BJ (cell line): Measurements from ENCODE around the gene EYA2. TPM values are rescaled to one million over a fixed set of nuclear protein-coding genes. Genes with fewer than 3 reads are reported as not detected.

Source experiments
- CTCF ChIA-PET: fragments of 350-600 bp; formaldehyde crosslinking; extraction: SDS; loops from one replicate; lab custom pipeline; 2021; ENCODE audit warnings: antibody characterized with exemption, inconsistent platforms; lab: Yijun Ruan, JAX
- POLR2A ChIA-PET: fragments of 300-600 bp; sonication (Branson Sonifier 250); formaldehyde crosslinking; extraction: SDS; loops from one replicate; lab custom pipeline; 2021; ENCODE audit warnings: antibody characterized with exemption; lab: Charles Lee
- DNase-seq: peaks from one replicate; pipeline ENCODE4 v3.0.0-alpha.2; 2011; ENCODE audit warnings: low read depth
- H3K27me3 ChIP-seq: 2 replicates; pipeline ENCODE4 v1.6.0; 2011; ENCODE audit warnings: low read length; ENCODE audit not compliant: control insufficient read depth, insufficient read depth
- H3K36me3 ChIP-seq: 2 replicates; pipeline ENCODE4 v1.5.1; 2011; ENCODE audit warnings: low read length; ENCODE audit not compliant: control insufficient read depth, insufficient read depth
- H3K4me3 ChIP-seq: 2 replicates; pipeline ENCODE4 v1.5.1; 2011; ENCODE audit warnings: low read depth, mild to moderate bottlenecking, control low read depth, low read length
- CTCF ChIP-seq: IDR thresholded peaks from 2 replicates; pipeline ENCODE4 v1.5.1; 2011; ENCODE audit warnings: low read depth, mild to moderate bottlenecking, control low read depth, inconsistent platforms, low read length, moderate library complexity; ENCODE audit not compliant: insufficient read depth
- polyA plus RNA-seq: library from polyadenylated mRNA; depleted of rRNA; stranded (reverse); fragments of >200 nt; gene quantifications from 2 replicates; pipeline ENCODE4 v1.2.3, GENCODE V29; 2011

Gene EYA2
- polyA plus RNA-seq, 1 experiment = 1.5 TPM

DNA sequence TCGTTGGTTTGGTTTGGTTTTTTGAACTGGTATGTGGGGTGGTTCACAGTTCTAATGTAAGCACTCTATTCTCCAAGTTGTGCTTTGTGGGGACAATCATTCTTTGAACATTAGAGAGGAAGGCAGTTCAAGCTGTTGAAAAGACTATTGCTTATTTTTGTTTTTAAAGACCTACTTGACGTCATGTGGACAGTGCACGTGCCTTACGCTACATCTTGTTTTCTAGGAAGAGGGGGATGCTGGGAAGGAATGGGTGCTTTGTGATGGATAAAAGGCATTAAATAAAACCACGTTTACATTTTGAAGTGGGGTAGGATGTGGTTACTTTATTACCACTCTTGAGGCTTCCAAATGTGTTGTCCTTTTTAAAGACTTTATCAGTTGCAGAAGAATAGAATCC lies 293.9 kb downstream of the EYA2 start:
- ChIA-PET POLR2A (no interaction called here), CTCF (no interaction called here)
- DNase-seq = no peak
- no peak for TF ChIP-seq CTCF
- Histone ChIP-seq H3K27me3 (no peaks in the 10 kb centered on the region; the same call in 1 of the 2 replicates), H3K4me3 (no peak overlapping the region), H3K36me3 (no peaks in the 10 kb centered on the region)

DNA sequence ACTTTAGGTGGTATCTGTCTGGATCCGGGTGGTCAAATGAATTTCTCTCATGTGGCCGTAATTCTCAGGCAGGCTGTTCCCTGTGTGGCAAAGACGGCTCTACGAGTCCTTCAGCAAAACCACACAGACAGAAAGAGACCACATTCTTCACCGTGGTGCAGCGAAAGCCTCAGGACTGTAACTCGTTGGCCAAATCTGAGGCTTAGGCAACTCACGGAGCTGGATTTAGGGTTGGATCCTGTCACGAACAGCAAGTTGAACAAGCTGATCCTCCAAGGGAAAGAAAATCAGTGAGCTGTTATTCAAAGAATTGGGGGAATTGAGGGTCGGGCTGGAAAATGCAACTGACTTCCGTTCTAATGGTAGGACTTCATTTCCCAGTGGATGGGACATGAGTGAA lies 294.4 kb downstream of the EYA2 start:
- CTCF ChIA-PET = no interaction called here
- TF ChIP-seq CTCF = no peak
- DNase-seq = no peak
- POLR2A ChIA-PET = no interaction called here
- H3K4me3 ChIP-seq = no peak overlapping the region
- no peaks in the 10 kb centered on the region; the same call in 1 of the 2 replicates for H3K27me3 ChIP-seq
- H3K36me3 ChIP-seq = no peaks in the 10 kb centered on the region

- CTCF ChIA-PET = interaction anchor here (0.6 to 0.8 kb wide), 3 partner anchors 207 to 436 kb away, joined by 3 read pairs; no protein-coding TSS in a partner anchor
- no peak for DNase-seq
Measured at GRCh38 chr20:47191074-47191673, 296.5 kb downstream of the EYA2 start.

GRCh38 chr20:47191956-47192355 lies 297.3 kb downstream of the EYA2 start:
- ChIA-PET CTCF (interaction anchor here (0.6 to 0.8 kb wide), 2 partner anchors 437 to 439 kb away, joined by 3 read pairs; no protein-coding TSS in a partner anchor), POLR2A (no interaction called here)

More at GRCh38 chr20:47191074-47191673, 296.5 kb downstream of the EYA2 start:
- POLR2A ChIA-PET = no interaction called here
- TF ChIP-seq CTCF = no peak
- Histone ChIP-seq H3K36me3 (no peaks in the 10 kb centered on the region), H3K4me3 (no peak overlapping the region), H3K27me3 (no peaks in the 10 kb centered on the region; the same call in 1 of the 2 replicates)

DNA sequence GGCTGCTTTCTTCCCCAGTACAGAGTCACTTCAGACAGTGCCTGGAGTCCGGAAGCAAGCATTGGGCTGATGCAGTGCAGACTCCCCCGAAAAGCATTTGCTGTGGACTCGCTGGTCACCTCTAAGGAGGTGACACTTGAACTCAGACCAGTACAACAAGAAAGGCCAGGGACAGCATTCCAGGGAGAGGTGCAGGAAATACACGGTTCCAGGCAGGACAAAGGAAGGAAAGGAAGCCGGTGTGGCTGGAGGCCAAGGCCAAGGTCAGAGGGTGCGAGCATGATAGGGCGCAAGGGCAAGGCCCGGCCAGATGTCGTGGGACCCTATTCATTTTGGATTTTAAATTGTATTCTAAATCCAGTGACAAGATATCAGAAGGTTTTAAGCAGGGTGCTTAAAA lies 300.9 kb downstream of the EYA2 start:
- POLR2A ChIA-PET = no interaction called here
- no peaks in the 10 kb centered on the region for H3K36me3 ChIP-seq
- CTCF ChIA-PET = interaction anchor here (0.6 to 7.4 kb wide), 6 partner anchors 9 to 425 kb away, joined by 3 to 75 read pairs (median 4); no protein-coding TSS in a partner anchor
- TF ChIP-seq CTCF = no peak
- DNase-seq = no peak
- H3K4me3 ChIP-seq = no peak overlapping the region
- no peaks in the 10 kb centered on the region for H3K27me3 ChIP-seq

More at GRCh38 chr20:47191956-47192355, 297.3 kb downstream of the EYA2 start:
- no peak for DNase-seq
- no peaks in the 10 kb centered on the region for H3K36me3 ChIP-seq
- H3K27me3 ChIP-seq = no peaks in the 10 kb centered on the region; the same call in 1 of the 2 replicates
- no peak for TF ChIP-seq CTCF
- H3K4me3 ChIP-seq = no peak overlapping the region
